ENCODE data around the gene EFCAB11.

Gene EFCAB11, protein sequence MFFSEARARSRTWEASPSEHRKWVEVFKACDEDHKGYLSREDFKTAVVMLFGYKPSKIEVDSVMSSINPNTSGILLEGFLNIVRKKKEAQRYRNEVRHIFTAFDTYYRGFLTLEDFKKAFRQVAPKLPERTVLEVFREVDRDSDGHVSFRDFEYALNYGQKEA

DNA sequence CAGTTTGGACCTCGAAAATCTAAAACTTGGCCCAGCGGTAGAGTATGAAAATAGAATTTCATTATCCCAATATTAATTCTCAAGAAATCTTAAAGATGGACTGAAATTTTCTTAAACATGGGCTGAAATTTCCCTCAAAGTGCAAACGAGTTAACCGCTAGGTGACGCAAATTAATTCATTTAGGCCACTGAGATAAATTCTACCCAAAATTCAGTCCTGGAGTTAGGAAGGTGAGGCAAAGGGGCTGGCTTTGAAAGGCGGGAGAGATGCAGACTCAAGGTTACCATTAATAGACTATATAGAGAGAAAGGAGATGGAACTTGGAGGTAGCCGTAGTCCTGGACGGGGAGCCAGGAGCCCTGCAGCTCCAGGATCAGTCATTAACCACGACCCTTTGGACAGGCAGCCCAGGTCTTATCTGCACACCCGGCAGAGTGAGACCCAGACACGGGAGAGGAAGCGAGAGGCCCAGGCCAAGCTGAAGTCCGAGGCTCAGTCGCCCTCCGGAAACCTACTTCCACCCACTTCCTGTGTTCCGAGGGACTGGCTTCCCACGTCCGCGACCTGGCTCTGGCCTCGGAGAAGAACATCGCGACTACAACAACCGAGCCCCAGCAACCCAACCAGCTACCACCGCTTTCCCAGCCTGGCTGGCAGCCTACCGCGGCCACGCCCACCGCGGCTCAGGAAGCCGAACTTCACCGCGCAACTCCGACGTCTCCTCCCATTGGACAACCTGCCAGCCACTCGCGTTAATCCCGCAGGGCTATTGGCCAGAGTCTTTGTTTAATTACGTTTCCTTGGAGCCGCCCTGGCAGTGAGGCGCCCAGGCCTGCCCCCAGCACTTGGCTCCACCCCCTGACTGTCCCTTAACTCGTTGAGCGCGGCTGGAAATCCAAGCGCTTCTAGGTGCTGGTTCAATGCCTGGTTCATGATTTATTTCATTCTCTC, at the start of gene EFCAB11:
Gene EFCAB11, minus strand, starts transcription at position 661 of the 952 bp plus-strand sequence. Its CDS starts 70 bp downstream, at position 591.
- DNase-seq (ENCODE audit: low read depth in 4 of 4, low spot score in 1 of 4) = peak; percentile 72 to 91 (median 86)

DNA sequence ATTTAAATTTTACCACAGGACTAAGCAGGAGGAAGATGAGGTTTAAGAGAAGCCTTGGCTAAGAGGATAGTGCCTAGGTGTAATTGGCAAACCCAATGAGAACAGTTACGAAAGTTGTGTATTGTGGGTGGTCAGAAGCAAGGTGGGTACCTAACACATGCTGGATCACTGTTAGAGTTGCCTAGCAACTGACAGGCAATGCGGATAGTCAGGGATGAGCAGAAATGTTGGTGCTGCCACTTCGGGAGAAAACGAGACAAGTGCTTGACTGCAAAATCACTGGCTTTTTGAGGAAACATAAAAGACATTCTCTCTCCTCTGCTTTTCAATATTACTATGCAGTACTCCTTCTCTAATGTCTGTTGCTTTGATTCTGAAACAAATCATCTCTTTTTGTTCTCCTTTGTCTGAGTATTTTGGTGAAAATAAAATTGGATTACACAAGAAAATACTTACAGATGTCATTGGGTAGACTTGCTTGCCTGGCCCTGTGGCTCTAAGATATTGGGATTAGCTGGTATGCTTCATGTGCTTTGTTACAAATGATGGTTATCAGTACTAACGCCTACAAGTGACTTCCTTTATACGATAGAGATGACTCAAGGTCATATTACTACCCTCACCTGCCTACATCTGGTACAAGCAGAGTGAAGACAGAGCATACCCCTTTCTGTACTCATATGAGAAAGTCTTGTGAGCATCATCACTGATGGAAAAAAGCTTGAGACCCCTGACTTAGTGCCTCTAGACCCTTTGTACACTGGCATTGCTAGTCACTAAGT, 49.2 kb upstream of the EFCAB11 start:
- no peak for DNase-seq (ENCODE audit: low read depth in 4 of 4, low spot score in 1 of 4)

DNA sequence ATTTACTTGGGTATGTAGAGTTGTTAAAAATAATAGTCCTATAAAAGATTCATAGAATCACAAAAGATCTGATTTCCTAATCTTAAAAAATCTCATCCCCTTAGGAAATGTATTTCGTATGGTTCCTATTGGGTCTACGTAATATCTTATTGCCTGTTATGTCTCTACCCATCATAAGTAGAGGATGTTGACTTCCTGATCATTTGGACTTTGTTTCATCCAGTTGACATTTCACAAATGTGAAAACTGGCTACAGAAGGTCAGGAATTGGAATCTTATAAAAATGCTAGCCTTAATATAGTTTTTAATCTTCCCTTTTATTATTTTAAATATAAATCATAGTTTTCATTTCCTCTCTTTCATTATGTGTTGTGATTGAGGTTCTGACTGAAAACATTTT, 46.4 kb upstream of the EFCAB11 start:
- DNase-seq (ENCODE audit: low read depth in 4 of 4, low spot score in 1 of 4) = no peak

DNA sequence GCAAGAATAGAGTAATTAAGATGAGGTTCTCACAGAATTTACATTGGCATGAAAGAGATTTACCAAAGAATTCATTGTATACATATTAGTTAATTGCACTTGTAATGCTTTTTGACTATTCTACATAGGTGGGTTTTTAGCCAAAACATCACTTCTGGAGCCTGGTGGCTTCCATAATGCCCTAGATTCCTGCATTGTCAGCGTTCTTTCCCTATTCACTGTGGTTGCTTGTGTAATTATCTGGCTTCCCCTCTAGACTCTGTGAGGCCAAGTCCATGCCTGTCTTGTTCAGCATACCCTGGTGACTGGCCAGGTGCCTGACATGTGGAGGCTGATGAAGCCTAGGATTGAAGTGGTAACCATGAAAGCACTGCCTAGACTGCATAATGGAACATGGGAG, 42.4 kb upstream of the EFCAB11 start:
- no peak for DNase-seq (ENCODE audit: low read depth in 4 of 4, low spot score in 1 of 4)

DNA sequence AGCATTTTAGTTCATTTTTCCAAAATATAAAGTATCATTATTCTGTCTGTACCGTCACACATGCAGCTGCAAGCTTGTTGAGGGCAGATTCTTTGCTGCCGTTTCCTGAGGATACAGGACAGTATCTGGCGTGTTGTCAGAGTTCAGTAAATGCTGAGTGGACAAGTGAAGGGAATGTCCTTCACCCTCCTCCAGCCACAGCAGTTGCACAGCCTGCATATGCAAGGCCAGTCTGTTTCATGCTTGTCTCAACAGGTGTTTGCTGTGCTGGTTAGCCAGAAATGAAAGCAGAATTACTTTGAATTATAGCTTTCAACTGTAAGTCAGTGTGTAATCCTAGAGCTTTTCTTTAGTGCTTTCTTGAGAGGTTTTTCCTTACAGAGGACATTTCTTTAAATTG, 37.7 kb upstream of the EFCAB11 start:
- DNase-seq (ENCODE audit: low read depth in 4 of 4, low spot score in 1 of 4) = no peak

DNA sequence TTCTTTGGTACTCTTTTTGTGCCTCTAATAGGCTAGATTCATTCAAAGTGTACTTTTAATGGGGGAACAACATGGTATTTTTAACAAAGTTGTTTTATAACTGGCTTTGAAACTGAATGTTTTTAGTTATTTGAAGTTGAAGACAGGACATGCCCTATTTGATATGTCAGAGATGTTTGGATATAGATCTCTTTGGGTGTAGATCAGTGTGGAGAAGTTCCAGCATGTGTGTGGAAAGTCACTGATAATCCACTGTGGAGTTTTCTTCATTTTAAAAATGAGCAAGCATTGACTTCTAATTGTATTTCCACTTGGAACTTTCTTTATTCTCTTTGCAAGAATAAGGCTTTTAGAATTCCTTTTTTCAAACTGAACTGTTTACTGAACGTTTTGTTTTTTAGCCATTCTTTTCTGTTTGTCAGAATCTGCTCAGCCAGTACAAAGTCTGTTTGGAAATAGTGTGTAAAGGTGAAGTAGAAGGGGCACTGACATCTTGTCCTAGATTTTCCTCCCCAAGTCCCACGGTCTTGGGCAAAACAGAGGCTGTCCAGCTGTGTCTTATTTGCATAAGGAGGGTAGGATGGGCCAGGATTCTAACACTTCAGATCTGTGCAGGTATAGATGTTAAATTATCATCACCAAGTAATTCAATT, 36.2 kb upstream of the EFCAB11 start:
- DNase-seq (ENCODE audit: low read depth in 4 of 4, low spot score in 1 of 4) = no peak

DNA sequence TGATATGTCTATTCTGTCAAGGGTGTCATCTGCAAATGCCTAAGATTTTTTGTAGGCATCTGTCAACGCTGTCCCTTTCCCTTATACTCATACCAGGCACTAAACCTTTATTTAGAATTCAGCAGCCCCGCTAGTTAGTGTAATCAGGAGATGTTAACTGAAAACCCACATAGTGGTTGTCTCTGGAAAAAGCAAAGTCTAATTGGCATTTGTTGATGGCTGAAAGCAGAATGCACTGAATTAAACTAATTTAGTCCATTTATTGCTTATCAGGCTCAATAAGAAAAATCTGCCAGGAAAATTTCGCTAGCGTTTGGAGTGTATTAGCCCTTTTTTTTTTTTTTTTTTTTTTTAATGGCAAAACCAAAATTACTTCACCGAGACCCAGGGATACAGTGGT, 35.7 kb upstream of the EFCAB11 start:
- DNase-seq (ENCODE audit: low read depth in 4 of 4, low spot score in 1 of 4) = no peak

DNA sequence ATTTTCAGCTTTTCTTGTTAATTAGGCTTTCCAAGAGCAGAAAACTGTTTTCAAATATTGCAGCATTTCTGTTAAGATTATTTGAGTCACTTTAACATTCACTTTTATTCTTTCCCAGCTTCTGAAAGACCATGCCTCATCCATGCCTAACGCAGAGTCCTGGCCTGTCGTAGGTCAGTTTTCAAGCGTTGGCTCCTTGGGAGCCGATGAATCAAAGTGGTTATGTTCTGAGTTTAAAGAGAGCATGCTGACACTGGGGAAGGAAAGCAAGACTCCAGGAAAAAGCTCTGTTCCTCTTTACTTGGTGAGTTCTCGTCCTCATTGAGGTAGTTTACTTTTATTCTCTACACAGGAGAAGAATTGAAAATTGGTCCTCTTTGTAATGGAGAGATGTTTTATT, 34.3 kb upstream of the EFCAB11 start:
- no peak for DNase-seq (ENCODE audit: low read depth in 4 of 4, low spot score in 1 of 4)

DNA sequence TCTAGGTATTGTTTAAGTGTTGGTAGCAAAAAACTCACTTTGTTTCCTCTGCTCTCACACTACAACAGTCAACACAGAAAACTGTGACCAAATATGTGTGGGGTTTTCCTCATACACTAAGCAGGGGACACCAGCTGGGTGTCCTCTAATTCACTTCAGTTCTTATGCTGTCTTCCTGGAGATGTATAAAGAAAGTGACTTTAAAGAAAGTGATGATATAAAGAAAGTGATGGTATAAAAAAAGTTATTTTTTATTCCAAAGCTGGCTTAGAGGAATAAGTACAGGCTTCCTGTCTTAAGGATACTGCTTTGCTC, 32.6 kb upstream of the EFCAB11 start:
- DNase-seq (ENCODE audit: low read depth in 4 of 4, low spot score in 1 of 4) = no peak

DNA sequence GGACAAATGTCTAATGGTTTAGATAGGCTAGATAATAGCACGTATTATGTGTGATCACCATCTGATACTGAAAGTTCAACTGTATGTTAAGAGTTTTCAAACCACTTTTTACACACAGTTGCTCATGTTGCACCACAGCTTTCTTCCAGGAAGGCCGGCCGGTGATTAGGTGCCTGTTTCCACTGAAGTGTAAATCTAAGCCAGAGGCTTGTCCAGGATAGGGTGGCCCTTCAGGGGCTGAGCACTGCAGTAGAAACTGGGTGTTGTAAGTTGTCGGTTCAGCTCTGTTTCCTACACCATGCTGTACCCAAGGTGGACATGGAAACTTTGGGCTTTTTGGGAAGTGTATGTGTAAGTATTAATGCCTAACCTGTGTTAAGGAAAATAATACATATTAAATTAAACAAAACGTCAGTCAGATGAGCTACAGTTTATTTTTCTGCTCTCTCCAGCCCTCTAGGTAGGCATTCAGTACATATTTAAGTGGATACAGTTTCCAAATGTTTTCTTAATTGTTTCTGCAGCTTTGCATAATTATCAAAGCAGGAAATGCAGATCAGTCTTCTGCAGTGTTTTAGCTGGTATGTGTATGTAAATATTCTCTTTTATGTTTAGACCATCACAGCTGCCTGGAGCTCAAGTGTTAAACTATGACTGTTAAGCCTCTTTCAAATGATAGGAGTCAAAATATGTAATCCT, 32.1 kb upstream of the EFCAB11 start:
- DNase-seq (ENCODE audit: low read depth in 4 of 4, low spot score in 1 of 4) = no peak

DNA sequence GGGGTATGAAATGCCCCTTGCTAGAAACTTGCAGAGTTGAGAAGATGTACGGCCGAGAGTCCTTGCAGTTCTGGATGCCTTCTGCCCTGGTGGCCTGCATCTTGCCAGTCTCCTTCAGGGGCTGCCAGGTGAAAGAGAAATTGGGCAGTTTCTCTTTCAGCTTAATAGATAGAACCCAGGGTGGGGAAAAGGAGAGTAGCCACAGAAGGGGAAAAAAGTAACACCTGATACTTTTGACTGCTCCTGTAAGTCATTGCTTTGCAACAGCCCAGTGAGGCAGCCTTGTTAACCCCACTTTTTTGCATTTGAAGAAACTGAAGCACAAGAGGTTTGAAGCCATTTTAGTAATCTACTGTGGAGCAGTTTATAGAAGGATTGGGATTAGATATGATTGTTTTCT, 28.8 kb upstream of the EFCAB11 start:
- no peak for DNase-seq (ENCODE audit: low read depth in 4 of 4, low spot score in 1 of 4)

DNA sequence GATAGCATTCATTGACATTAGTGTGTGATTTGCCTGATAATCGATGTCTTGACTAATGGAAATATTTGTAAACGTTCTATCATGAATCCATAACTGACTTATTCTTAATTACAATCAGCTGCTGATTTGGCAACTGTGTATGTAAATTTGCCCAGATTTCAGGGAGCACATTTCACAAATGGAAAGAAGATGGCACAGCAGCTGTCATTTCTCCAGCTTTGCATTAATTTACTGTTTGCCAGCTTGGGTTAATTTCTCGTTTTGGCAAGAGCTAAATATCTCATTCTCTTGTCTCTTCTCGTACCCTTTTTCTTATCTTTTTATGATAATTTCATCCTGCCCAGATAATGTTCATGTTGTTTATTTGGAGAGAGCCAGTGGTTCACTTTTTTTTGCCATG, 24.1 kb upstream of the EFCAB11 start:
- DNase-seq (ENCODE audit: low read depth in 4 of 4, low spot score in 1 of 4) = no peak

DNA sequence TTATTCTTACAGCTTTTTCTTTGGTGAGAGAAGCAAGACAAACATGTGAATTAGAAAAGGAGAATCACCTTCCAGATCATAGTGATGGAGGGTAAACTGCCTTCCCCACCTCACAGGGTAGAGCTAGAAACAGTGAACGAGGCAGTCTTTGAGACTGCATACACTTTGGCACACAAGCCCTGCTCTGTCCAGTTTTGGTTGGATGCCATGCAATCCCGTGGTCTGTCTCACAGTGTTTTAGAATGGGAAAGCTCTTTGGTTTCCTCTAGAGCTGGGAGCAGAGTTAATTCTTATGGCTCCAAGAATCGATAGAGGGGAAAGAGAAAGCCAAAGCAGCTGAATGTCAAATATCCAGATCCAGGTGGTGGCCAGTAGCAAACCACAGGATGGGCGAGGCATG, 23.1 kb upstream of the EFCAB11 start:
- DNase-seq (ENCODE audit: low read depth in 4 of 4, low spot score in 1 of 4) = no peak

DNA sequence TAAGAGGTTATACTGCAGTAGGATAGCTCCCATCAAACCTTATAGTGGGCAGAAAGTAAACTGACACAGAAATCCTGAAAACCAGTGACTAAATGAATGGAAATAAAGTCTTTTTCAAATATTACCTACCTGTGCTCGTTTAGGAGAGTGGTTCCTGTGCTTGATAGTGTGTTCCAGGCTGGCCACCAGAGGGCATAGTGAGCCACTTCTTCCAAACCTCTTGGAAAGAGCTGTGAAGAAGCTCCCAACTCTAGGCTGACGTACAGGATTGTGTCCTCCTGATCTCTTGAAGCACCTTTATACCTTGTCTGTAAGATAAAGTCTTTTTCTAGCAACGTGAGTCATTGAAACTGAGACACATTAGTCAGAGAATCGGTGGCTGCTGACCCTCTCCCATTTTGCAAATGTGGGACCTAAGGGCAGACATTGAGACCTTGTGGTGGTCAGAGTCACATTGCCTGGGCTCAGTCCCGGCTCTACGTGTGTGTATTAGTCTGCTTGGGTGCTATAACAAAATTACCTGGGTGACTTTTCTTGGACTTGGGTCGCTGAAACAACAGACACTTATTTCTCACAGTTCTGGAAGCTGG, 18.8 kb upstream of the EFCAB11 start:
- peak in 1 of 4 experiments; percentile 24 for DNase-seq (ENCODE audit: low read depth in 4 of 4, low spot score in 1 of 4)

DNA sequence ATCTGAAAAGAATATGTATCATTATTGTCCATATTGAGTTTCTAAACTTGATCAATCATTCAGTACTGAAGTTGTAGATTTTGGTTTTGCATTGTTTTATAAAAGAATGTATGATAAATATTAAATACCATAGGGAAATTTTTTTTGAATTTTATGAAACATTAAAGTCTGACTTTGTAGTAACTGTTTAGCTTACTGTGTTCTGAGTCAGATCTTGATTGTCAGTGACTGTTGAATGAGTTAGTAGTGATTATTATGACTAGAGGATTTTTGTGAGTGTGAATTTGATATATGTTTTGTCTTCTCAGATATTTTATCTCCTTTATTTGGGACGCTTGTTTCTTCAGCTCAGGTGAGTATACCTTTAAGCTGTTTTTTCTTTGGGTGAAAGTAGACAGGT, 11.3 kb upstream of the EFCAB11 start:
- no peak for DNase-seq (ENCODE audit: low read depth in 4 of 4, low spot score in 1 of 4)

DNA sequence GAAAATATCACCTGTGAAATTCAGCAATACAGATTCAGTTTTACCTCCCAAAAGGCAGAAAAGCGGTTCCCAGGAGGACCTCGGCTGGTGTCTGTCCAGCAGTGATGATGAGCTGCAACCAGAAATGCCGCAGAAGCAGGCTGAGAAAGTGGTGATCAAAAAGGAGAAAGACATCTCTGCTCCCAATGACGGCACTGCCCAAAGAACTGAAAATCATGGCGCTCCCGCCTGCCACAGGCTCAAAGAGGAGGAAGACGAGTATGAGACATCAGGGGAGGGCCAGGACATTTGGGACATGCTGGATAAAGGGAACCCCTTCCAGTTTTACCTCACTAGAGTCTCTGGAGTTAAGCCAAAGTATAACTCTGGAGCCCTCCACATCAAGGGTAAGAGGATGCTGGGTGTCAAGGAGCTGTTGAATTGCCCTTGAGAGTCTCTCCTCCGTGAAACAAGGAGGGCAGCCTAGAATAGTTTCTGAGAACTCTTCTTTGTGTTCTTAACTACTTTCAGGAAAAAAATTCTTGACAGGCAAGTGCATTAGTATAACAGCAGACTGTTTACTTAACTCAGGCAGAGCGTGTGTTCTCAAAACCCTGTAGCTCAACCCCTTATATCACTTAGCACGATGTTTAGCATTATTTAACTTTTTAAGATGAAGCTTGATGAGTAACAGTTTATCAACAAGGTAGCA, 8.9 kb upstream of the EFCAB11 start:
- DNase-seq (ENCODE audit: low read depth in 4 of 4, low spot score in 1 of 4) = no peak

DNA sequence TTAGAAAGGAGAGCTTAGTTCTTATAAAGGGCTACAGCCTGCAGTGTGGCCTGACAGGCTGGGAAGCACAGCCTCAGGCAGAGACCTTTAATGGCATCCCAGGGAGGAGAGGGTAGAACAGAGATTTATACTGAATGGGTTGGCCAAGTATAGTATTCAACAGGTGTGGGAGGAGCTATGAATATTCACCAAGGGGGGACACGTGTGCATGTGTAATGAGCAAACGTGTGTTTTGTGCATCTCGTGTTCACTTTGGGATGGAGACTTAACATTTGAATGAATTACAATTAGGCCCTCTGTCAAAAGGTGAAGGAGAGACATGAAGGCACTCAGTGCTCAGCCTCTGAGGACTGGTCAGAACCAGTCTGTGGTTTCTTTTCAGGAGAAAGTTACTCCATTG, 6.4 kb upstream of the EFCAB11 start:
- no peak for DNase-seq (ENCODE audit: low read depth in 4 of 4, low spot score in 1 of 4)

DNA sequence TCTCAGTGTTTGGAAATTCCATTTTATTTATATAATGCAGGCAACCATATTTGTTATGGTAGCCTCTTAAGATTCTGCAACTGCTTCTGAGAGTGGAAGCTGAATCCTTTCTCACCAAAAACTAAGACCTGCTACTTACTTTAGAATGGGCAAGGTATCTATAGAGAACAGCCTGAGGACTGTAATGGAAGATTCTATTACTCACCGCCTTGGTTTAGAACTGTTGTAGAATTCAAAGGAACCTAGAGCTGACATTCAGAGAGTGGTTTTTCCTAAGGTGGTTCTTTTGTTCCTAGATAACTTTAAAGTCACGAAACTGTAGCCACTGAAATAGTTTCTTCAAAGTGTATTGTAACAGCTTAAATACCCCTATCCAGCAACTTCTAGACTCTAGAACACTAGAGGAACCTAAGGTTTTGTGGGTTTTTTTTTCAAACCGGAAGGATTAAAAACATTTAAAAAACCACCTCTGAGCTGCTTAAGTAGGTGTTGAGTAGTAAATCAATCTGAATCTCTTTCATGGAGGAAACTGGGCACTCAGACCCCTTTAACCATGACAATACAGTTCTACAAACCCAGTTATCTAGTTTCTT, 5.4 kb upstream of the EFCAB11 start:
- DNase-seq (ENCODE audit: low read depth in 4 of 4, low spot score in 1 of 4) = no peak

DNA sequence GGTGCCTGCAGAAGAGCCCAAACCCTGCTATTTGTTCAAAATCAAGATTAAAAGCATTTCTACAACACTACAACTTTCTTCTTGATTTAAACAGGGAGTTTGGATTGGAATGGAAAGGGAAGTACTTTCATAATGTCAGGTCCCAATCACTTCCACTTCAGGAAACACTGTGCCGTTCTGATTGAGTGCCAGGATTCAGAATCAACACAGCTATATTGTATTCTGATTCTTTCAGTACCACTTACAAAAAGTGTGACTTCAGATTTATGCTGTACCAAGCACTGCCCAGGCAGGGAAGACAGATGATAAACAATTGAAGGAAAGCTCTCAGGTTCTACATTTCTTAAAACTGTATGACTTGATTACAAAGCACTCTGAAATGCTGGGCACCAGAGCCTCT, 4.4 kb upstream of the EFCAB11 start:
- no peak for DNase-seq (ENCODE audit: low read depth in 4 of 4, low spot score in 1 of 4)

DNA sequence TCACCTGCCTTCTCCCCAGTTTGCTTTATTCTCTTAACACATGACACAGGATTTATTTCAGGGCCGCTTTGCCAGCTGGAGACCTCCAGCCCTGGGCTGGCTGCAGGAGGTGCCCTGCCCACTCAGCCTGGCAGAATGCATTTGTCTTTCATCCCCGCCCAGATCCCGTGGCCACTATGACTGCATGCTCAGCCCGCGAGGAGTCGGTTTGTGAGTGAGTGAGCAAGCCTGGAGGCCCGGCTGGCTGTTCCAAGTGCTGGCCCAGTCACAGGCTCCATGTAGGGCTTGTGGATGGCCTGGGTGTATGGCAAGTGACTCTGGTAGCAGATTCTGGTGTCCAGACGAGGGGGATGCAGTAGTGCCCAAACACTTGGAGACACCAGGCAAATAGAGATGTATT, 3.3 kb upstream of the EFCAB11 start:
- DNase-seq (ENCODE audit: low read depth in 4 of 4, low spot score in 1 of 4) = no peak

Data from stimulated activated CD4-positive, alpha-beta T cell treated with anti-CD3 and anti-CD28 coated beads, Interleukin-1b, Interleukin-23, amount 100 ng/mL, for 24 hours (primary cell).